Measurements from ENCODE around the gene VSTM5. TPM values are rescaled to one million over a fixed set of nuclear protein-coding genes. Genes with fewer than 3 reads are reported as not detected.

VSTM5 gene
- total and polyA plus RNA-seq, 2 of the 8 experiments (the other 6 are each of a cell fraction or from before 2014, with no cell fraction given), result 0.22 to 0.70 TPM

GRCh38 chr11:93831343-93832127, 18.9 kb downstream of the VSTM5 start:
- FAIRE-seq (no peak), DNase-seq (ENCODE audit: low read depth in 1 of 2, low spot score in 2 of 2) (no peak)
- Histone ChIP-seq H3K27ac (ENCODE audit: low read depth, low read length) (no peak overlapping the region), H3K79me1 (ENCODE audit: low read depth, low read length) (no peaks in the 10 kb centered on the region), H2BK20ac (ENCODE audit: low read length) (no peak overlapping the region), H3K4me3 (ENCODE audit: extremely low read depth in 1 of 4, insufficient read depth in 2 of 4, low read depth in 3 of 4, low read length in 4 of 4) (no peak overlapping the region), H3K14ac (ENCODE audit: insufficient read length) (no peak overlapping the region), H4K20me1 (replicated peaks in 1 of 2; ENCODE audit: control insufficient read depth in 1 of 2, insufficient read depth in 2 of 2, low read length in 2 of 2) (no peaks in the 10 kb centered on the region), H2BK15ac (ENCODE audit: low read length) (no peak overlapping the region), H2BK12ac (ENCODE audit: low read depth, low read length) (no peak overlapping the region), H3K36me3 (ENCODE audit: control insufficient read depth in 2 of 4, insufficient read depth in 4 of 4, low read length in 3 of 4) (no peaks in the 10 kb centered on the region), H3K23me2 (ENCODE audit: low read depth, low read length) (no peaks in the 10 kb centered on the region), H3K18ac (ENCODE audit: extremely low read depth, low read length) (no peak overlapping the region), H3K56ac (replicated peaks; ENCODE audit: insufficient read length, low read depth, low read length) (no peak overlapping the region), H2BK120ac (replicated peaks; ENCODE audit: low read depth, low read length) (no peak overlapping the region), H4K8ac (ENCODE audit: extremely low read depth, insufficient read depth, low read length) (no peak overlapping the region), H3K4me1 (replicated peaks in 1 of 4; ENCODE audit: control insufficient read depth in 3 of 4, insufficient read depth in 4 of 4, low read length in 3 of 4) (no peaks in the 10 kb centered on the region), H3K9me3 (ENCODE audit: insufficient read depth in 2 of 2, low read depth in 1 of 2, low read length in 1 of 2) (no peaks in the 10 kb centered on the region), H2AK5ac (ENCODE audit: low read depth, low read length) (no peak overlapping the region), H3K23ac (ENCODE audit: insufficient read length) (no peak overlapping the region), H3K4me2 (ENCODE audit: insufficient read depth in 1 of 2, low read depth in 2 of 2, low read length in 2 of 2) (no peak overlapping the region), H4K5ac (ENCODE audit: insufficient read length, low read depth, low read length) (no peak overlapping the region), H3K27me3 (replicated peaks in 1 of 4; ENCODE audit: control insufficient read depth in 3 of 4, extremely low read depth in 1 of 4, insufficient read depth in 3 of 4, low read length in 3 of 4) (no peaks in the 10 kb centered on the region), H2AFZ (ENCODE audit: low read length) (no peak overlapping the region), H3K4ac (replicated peaks; ENCODE audit: insufficient read length, low read depth, low read length) (no peak overlapping the region), H3K9ac (replicated peaks in 1 of 4; ENCODE audit: extremely low read depth in 1 of 4, low read depth in 3 of 4, low read length in 3 of 4) (no peak overlapping the region), H4K91ac (replicated peaks; ENCODE audit: insufficient read length, low read length) (no peak overlapping the region), H2BK5ac (ENCODE audit: low read depth, low read length) (no peak overlapping the region), H3K79me2 (ENCODE audit: control insufficient read depth in 1 of 2, insufficient read depth in 2 of 2, low read length in 2 of 2) (no peaks in the 10 kb centered on the region)
- TF ChIP-seq TAF1 (IDR thresholded peaks at IDR 0.05; ENCODE audit: low read depth, low read length) (no peak), RFX5 (IDR thresholded peaks at IDR 0.05; ENCODE audit: borderline replicate concordance, low read depth, low read length) (no peak), RXRA (IDR thresholded peaks at IDR 0.05; ENCODE audit: insufficient read depth, low read depth, low read length) (no peak), SAP30 (IDR thresholded peaks at IDR 0.05; ENCODE audit: insufficient read depth, insufficient replicate concordance, low read length) (no peak)
- 92% methylated on average over 3 of the region's 3 CpGs; no CpG with 5 or more reads in 1 of the 2 experiments for WGBS, 2 experiments (ENCODE audit: extremely low coverage in 1 of 2, insufficient coverage in 1 of 2, insufficient read length in 1 of 2, insufficient replicate concordance in 2 of 2, low coverage in 1 of 2, low lambda C conversion rate in 2 of 2, missing lambda C conversion rate in 1 of 2)
- ChIA-PET CTCF (ENCODE audit: partially characterized antibody) (interaction anchor here (1.2 to 1.4 kb wide), 2 partner anchors 12 to 13 kb away, joined by 3 to 6 read pairs; no protein-coding TSS in a partner anchor), POLR2A (ENCODE audit: partially characterized antibody) (interaction anchor here (1.5 kb wide), 1 partner anchor 46 kb away, joined by 3 read pairs; no protein-coding TSS in a partner anchor)
